Suprapubic skin (tissue), 3 donors: ENCODE measurements around the gene MECR.
"Not testable (repeated sequence)": the region's sequence is repeated elsewhere in the genome, so short reads cannot be mapped to it uniquely, and the experiment has no call there.

ENCODE experiments used
- POLR2AphosphoS5 ChIP-seq, 3 donors: sonication (generic); formaldehyde crosslinking; IDR thresholded peaks; one replicate each; pipeline ENCODE4 v1.6.1; 2017; ENCODE audit warnings: antibody characterized with exemption in 3 of 3
- TF ChIP-seq, protein P1 (sequence below), 2 donors: fragments of 200-600 bp in 1 of 2; fragments of 450-650 bp in 1 of 2; sonication (generic) in 1 of 2; IDR thresholded peaks; one replicate each; pipeline ENCODE4 v1.5.1; 2016 to 2019; ENCODE audit warnings: antibody characterized with exemption in 2 of 2, mild to moderate bottlenecking in 1 of 2, moderate library complexity in 1 of 2

DNA sequence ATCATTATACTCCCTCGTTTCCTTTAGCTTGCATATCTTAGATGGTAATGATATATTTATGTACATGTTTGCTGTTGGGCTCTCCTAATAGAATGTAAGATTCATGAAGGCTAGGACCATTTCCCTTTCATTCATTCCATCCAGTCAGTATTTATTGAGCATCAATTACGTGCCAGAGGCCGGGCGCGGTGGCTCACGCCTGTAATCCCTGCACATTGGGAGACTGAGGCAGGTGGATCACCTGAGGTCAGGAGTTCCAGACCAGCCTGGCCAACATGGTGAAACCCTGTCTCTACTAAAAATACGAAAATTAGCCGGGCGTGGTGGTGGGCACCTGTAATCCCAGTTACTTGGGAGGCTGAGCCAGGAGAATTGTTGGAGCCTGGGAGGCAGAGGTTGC is 4.1 kb upstream of the MECR start:
- TF ChIP-seq, protein P1, sequence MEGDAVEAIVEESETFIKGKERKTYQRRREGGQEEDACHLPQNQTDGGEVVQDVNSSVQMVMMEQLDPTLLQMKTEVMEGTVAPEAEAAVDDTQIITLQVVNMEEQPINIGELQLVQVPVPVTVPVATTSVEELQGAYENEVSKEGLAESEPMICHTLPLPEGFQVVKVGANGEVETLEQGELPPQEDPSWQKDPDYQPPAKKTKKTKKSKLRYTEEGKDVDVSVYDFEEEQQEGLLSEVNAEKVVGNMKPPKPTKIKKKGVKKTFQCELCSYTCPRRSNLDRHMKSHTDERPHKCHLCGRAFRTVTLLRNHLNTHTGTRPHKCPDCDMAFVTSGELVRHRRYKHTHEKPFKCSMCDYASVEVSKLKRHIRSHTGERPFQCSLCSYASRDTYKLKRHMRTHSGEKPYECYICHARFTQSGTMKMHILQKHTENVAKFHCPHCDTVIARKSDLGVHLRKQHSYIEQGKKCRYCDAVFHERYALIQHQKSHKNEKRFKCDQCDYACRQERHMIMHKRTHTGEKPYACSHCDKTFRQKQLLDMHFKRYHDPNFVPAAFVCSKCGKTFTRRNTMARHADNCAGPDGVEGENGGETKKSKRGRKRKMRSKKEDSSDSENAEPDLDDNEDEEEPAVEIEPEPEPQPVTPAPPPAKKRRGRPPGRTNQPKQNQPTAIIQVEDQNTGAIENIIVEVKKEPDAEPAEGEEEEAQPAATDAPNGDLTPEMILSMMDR (IDR thresholded peaks at IDR 0.05) = not testable (repeated sequence)
- not testable (repeated sequence) for TF ChIP-seq POLR2AphosphoS5 (IDR thresholded peaks at IDR 0.05)
